ENCODE measurements around the gene RPL14. TPM values are rescaled to one million over a fixed set of nuclear protein-coding genes. Genes with fewer than 3 reads are reported as not detected.

Gene RPL14
- polyA plus RNA-seq, 1 of the 3 experiments (the other 2 are of a cell fraction): 416 TPM

GRCh38 chr3:40445062-40445461, 12.1 kb upstream of the RPL14 start:
- CTCF ChIA-PET: no interaction called here
- DNase-seq: no peak
- Histone ChIP-seq H4K20me1 (ENCODE audit: insufficient read depth) (no peaks in the 10 kb centered on the region), H3K4me2 (no peak overlapping the region), H3K27ac (ENCODE audit: low read depth in 2 of 2, low read length in 1 of 2) (no peak overlapping the region), H3K79me2 (ENCODE audit: insufficient read depth) (no peaks in the 10 kb centered on the region), H3K9me2 (no peaks in the 10 kb centered on the region), H3K9me3 (no peaks in the 10 kb centered on the region), H3K4me3 (ENCODE audit: low read depth in 2 of 2, low read length in 1 of 2) (no peak overlapping the region), H3K27me3 (ENCODE audit: insufficient read depth) (no peaks in the 10 kb centered on the region), H3F3A (replicated peaks; ENCODE audit: insufficient read depth) (no peaks in the 10 kb centered on the region), H2AFZ (ENCODE audit: low read depth) (no peak overlapping the region), H3K36me3 (replicated peaks in 1 of 2; ENCODE audit: control insufficient read depth in 1 of 2, insufficient read depth in 2 of 2, low read length in 1 of 2) (no peaks in the 10 kb centered on the region), H3K9ac (no peak overlapping the region), H3K4me1 (ENCODE audit: control insufficient read depth in 1 of 2, insufficient read depth in 2 of 2, low read depth in 1 of 2, low read length in 1 of 2) (no peaks in the 10 kb centered on the region)
- POLR2A ChIA-PET: no interaction called here
- WGBS (ENCODE audit: low lambda C conversion rate): 85% methylated on average over 9 of the region's 9 CpGs
- no peak for TF ChIP-seq REST (IDR thresholded peaks at IDR 0.05; ENCODE audit: low read depth, low read length)
- TF ChIP-seq POLR2AphosphoS5 (IDR thresholded peaks at IDR 0.05; ENCODE audit: low read depth, low read length): no peak
- no peak for TF ChIP-seq MEF2A (IDR thresholded peaks at IDR 0.05; ENCODE audit: borderline replicate concordance, low read depth)
- no peak for TF ChIP-seq EP300 (IDR thresholded peaks at IDR 0.05; ENCODE audit: borderline replicate concordance in 1 of 2, low read depth in 1 of 2, low read length in 1 of 2)
- no peak for TF ChIP-seq FOXM1 (IDR thresholded peaks at IDR 0.05; ENCODE audit: low read depth)
- no peak for TF ChIP-seq TCF12 (IDR thresholded peaks at IDR 0.05)
- TF ChIP-seq USF1 (IDR thresholded peaks at IDR 0.05; ENCODE audit: borderline replicate concordance, low read depth): no peak
- TF ChIP-seq RAD21 (IDR thresholded peaks at IDR 0.05; ENCODE audit: low read length): no peak
- no peak for TF ChIP-seq FOXJ3 (CRISPR knock-in tag; IDR thresholded peaks at IDR 0.05)
- TF ChIP-seq RFX5 (IDR thresholded peaks at IDR 0.05; ENCODE audit: low read length): no peak
- no peak for TF ChIP-seq YY1 (IDR thresholded peaks at IDR 0.05; ENCODE audit: low read depth)
- TF ChIP-seq IRF3 (IDR thresholded peaks at IDR 0.05; ENCODE audit: low read depth, low read length): no peak
- no peak for TF ChIP-seq ELF1 (IDR thresholded peaks at IDR 0.05)
- TF ChIP-seq MAX (IDR thresholded peaks at IDR 0.05; ENCODE audit: low read depth): no peak
